Right hindlimb (tissue), 1 donor: ENCODE measurements around the gene POU6F2.
A peak's percentile ranks its signal among the peaks of the same experiment; 100 is the strongest.

Experiments used
- DNase-seq: peaks from one replicate; pipeline ENCODE4 v3.0.0-alpha.2; 2018

Gene POU6F2

DNA sequence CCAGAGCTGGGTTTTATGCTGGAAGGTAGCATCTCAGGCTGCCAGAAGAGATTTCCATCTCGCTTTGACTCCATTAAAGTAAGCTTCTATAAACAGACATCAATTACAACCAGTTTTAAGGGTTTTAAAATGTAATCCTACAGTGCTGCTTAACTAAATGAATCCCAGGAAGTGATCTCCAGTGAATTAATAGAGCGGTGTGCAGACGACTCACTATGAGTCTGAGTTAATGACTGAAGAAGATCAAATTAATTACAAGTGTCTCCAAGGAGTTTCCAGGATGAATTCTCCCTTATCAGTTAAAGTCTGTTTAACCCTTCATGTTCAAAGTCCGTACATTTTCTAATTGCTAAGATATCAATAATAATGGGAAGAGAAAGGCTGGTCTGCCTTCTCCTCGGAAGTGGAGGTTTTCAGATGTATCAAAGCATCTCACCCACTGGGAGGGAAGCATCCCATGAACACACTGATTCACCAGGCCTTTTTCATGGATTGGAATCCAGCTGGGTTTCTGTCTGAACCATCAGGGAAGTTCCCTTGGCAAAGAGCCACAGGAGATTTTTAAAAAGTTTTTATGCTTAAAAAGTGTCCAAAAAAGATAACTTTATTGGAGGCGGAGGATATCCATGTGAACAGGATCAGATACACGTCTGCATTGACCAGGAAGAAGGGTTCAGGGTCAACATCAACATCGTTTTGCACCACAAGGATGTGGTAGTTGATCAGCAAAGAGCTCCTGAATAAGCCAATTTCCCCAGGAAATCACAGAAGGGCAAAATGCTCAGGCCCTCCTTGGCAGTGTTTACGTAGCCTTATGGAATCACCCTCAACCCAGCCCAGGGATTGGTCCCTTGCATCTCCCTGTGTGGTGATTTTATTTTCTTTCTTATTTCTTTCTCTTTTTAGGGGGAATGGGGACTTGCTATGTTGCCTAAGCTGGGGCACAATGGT is 288.2 kb downstream of the POU6F2 start:
- DNase-seq = no peak

DNA sequence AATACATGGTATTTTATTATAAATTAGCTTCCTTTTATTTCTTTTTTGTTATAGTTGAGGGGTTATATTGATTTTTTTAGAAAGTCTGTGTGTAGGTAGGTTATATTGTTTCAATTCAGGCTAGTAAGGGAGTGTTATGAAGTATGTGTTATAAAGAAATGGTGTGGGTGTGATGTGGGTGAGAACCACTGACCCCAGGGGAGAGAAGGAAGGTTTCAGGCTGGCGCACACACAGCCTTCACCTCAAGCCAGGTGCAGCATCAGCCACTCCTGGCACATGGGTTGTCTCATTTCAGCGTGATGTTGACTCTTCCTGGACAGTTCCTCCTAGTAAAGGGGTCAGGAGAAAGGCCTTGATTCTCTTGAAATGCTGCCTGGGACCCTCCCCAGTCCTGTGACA is 291.3 kb downstream of the POU6F2 start:
- no peak for DNase-seq

DNA sequence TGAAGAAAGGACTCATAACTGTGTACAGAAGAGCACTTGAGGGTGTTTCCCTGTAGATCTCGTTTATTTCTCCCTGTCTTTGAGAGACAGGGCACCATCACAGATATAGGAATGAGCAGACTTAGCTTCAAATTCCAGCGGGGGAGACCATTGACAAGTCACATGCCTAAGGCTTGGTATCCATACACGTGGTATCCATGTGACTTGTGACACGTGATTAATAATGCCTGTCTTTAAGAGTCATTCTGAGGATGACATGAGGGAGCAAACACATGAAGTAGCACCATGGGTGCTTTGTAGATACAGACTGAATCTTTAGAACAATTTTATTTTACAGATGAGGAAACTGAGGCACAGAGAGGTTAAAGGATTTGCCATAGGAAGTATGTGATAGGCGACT is 292.3 kb downstream of the POU6F2 start:
- DNase-seq = no peak

DNA sequence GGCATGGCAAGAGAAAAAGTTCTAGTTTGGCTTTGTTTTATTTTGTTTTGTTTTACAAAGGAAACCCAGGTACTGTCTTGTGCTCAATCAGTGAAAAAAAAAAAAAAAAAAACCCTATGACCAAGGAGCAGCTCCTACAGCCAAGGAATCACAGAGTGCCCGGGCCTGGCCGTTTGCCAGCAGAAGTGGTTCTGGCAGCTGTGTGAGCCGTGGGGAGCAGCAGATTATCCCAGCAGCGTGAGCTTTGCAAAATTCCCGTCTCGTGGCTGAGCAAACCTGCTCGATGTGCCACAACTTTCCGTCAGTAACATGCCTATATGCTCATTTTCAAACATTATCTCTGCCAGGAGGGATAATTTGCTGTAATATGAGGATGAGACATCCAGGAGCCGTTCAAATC is 293.7 kb downstream of the POU6F2 start:
- DNase-seq = peak; percentile 87

DNA sequence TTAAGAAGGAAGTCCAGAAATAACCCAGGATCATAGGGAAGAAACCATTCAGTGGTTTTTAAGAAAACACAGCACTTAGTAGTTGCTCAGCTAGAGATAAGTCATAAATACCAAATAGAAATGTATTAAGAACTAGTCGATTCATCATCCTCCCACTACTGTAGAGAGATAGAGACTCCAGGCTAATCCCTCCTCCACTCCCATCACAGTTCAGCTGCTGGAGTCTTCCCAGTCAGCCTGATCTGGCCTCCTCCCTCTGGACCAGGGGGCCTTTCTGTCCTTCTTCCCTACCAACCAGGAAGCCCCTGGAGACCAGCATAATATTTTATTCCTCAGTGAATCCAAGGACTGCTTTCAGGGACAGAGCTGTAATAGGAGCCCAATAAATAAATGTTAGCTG is 294.4 kb downstream of the POU6F2 start:
- no peak for DNase-seq

DNA sequence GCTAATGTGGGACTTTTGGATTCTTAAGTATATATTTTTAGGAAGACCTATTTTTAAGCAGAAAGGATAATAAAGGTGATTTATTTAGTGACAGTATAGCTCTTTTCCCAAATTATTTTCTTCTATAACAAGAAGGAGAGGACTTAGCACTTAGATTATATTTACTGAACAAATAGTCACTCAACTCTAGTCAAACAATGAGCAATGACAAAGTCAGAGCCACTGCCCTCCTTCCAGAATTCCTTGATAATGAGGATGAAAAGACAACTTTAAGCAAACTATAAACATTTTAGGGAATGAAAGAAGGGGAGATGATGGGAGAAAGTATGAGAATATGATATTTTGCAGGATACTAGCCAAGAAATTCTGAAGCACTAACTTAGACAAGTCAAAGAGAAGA is 295.0 kb downstream of the POU6F2 start:
- DNase-seq = no peak

DNA sequence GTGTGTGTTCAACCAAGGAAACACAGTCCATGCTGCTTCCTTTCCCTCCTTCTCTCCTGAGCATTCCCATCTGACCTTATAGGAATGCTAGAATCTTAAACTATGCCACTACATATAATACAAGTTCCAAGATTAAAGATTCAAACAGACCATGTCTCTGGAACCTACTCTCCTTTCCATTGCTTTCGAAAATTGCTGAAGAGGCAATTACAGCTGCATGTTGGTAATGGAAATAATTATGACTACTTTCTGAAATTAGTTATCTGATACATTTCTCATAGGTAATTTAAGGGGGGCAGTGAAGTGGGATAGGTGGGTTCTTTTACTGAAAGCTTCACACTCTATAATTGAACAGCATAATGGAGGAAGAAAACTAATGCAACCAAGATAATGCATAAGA is 302.6 kb downstream of the POU6F2 start:
- DNase-seq = no peak

DNA sequence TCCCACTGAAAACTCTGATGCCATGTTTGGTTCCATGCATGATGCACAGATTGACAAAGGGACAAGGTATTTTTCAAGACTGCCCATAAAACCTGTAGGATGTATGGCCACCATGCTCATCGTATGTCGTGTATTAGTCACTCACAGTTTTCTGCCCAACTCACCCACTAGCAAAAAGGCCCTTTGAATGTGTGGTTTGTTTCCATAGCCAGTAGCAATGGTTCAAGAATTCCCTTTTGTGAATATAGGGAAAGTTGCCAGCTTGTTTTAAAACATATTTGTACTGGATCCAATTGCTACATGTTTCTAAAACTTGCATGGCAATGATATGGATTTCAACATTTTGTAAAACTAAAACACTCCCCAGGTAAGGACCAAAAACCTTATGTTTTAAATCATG is 307.5 kb downstream of the POU6F2 start:
- no peak for DNase-seq

DNA sequence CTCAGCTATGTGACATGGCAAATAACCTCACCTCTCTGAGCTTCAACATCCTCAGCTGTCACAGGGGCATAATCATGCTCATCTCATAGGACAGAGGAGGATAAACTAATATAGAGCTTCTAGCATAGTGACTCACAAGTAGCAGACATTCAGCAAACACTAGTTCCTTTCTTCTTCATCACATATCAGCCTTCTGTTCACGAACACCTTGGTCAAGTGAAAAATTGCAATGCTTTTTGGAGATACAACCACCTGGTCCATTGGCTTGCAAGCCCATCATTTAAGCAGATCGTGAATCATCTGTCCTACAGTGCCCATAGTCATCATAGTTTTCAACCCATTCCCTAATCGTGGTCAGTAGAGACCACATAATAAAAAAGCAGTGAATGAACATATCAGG is 310.6 kb downstream of the POU6F2 start:
- no peak for DNase-seq

DNA sequence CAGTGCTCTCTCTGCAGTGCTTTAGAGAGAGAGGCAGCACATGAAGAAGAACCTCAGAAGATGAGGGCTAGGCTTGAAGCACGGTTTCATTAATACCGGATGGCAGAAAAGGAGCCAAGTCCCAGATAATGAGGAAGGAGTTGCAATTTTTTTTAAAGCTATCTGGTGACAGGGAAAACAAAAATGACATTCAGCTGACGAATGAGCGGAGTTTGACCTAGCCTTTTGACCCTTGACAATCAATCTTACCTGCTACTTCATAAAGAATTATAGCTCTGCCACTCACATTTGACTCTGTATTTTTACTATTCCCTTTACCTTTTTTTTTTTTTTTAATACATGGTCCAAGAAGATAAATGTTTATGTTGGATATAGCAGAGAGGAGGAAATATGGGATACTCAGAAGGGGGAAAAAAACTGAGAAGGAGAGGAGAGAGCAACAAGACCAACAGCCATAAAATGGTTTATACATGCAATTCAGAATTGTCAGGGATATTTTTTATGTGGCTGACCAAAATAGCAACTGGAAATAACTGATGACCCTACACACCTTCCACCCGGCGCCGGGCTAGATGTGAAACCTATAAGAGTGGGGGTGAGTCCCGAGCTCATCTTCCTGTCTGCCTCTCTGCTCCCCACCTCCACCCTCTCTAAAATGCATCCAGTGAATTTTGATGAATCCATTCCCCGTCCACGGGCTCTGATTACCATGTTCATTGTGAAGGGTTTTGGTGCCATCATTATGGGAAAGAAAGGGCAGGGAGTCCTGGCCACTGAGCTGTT is 314.1 kb downstream of the POU6F2 start:
- DNase-seq = no peak

DNA sequence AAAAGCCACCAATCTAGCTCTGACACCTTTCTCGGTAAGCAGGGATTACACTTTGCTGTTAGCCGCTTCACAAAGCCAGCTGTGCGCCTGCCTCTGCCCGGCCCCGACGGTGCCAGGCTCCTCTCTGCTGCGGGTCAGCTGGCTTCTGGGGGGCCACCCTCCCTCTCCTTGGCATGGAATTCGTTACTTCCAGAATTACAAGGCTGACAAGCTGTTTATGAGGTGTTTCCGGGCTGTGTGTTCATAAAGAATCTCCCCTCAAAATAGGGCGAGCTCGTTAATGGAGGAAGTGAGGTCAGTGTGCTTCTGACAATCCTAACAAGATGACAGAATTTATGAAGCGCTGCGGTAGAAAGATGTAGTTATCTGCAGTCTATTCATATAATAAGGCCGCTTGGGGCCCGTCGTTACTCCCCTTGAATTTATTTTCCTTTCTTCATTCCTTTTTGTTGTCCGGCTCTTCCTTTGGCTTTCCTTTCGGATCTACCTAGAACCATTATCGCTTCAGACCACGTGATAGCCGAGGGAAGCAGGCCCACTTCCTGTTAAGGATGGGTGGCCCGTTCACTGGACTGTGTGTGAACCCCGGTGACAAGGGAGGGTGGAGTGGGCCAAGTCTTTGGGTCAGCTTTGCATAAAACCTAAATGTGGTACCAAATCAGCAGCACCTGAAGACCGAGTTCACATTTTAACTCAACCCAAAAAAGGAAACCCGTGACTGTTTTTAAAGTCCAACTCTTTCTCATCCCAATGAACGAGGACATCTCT is 315.5 kb downstream of the POU6F2 start:
- no peak for DNase-seq

DNA sequence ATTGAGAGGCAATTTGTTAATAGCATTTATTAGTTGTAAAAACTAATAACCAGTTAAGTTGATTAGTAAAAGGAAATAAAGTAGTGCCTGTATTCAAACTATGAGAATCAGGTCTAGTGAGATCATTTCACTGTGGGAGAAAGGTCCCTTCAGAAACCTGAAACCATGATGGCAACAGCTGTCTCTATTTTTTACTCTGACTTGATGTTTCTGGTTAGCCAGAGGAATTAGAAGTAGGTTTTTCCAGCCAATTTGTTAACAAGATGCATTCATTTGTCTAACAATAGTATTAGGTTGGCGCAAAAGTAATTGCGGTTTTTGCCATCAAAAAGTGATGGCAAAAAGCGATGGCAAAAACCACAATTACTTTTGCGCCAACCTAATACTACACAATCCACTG is 316.3 kb downstream of the POU6F2 start:
- DNase-seq = no peak

DNA sequence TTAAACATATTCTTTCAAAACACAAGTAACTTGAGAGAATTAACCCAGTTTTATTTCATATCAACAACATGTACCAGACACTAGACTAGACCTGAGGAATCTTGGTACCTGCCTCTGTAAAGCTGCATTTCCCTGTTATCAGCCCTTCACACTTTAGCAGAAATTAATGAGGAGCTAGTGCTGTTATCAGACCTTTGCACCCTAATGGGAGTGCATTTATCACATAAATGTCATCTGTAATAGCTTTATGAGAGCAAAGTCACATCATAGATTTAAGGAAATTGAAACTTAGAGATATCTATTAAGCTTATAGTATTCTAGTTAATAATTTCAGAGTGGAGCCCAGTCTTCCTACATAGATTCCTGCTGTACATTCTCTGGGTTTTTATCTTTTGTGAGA is 318.1 kb downstream of the POU6F2 start:
- no peak for DNase-seq

DNA sequence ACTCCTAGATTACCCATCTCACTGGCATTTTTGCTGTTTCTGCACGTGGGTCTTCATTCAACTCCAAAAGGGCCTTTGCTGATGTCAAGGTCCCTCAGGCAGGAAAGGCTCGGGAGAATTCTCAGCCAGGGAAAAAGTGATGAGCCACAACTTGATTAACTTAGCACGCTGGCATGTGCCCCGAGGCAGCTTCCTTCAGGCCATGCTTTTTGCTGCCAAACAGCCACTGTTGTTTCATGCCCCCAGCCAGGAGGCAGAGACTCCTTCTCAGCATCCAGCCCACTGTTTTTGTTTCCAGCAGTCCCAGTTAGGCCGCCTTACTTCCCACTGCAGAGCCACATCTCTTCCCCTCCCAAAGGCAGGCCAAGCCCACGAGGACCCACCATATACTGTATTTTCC is 322.0 kb downstream of the POU6F2 start:
- no peak for DNase-seq

DNA sequence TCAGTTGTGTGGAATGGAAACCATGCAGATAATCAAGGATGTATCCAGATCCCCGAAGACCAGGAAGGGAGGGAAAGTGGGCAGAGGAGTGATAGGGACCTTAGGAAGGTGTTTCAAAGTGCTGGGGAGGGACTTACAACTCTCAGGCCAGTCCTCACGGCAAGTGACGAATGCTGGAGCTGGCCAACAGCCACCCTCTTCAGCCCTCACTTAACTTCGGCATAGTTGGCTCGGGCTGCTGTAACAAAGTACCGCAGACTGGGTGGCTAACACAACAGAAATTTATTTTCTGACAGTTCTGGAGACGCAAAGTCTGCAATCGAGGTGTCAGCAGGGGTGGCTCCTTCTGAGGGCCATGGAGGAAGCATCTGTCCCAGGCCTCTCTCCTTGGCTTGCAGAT is 322.6 kb downstream of the POU6F2 start:
- DNase-seq = no peak

DNA sequence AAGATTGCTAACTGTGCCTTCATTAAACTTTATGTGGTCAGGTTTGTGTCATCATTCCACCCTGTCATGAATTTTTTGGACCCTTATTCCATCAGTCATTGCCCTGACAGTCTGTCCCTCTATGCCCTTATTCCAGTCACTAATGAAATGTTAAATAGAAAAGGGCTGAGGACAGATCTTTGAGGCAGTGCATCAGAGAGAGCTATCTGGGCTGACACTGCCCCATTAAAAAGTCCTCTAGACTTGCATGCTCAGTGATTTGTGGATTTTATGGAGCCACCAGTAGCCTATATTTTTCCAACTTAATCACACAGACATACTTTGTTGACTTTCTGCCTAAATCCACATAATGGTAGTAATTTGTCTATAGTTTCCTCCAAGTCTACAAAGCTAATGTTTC is 323.8 kb downstream of the POU6F2 start:
- DNase-seq = no peak

DNA sequence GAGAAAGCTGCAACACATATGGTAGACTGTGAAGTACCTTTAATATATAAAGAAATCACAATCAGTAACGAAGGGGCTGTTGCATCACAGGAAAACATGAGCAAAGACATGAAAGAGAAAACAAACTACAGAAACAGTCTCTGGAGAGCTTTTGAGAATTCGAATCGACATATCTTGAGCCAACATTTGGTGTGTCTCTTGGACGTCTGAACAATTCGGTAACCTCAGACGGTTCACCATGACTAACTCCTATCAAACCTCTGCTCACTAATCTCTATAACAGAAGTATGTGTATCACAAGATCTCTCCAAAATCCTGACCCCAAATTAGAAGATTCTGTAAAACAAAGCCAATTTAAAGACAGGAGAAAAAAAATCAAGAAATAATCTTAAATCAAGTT is 326.5 kb downstream of the POU6F2 start:
- no peak for DNase-seq

DNA sequence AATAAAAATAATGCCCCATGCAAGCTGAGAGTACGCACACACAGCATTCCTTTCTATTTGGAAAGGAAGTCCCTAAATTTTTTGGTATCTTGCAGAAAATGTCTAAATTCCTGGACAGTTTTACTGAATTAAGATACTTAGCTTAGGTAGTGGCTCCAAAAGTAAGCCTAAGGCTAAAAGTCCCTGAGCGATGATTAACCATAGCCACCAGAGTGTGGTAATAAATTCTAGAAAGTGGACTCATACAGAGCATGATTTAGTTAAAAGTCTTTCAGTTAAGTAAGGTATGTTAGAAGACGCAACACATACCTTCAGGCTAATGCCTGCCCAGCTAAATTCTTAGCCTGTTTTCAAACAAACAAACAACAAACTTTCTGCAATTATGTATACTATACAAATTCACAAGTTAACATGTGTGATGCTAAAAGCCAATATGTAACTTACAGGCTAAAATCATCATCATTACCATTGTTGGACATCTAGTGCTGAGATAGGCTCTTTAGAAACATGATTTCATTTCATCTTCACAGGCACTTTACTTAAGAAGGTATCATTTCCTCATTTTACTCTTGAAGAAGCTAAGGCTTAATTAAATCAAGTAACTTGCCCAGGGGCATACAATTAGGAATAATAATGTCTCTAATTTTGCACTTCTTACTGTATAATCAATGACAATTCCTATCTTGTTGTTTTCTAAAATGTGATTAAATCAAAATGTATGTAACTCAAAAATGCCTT is 327.1 kb downstream of the POU6F2 start:
- no peak for DNase-seq

DNA sequence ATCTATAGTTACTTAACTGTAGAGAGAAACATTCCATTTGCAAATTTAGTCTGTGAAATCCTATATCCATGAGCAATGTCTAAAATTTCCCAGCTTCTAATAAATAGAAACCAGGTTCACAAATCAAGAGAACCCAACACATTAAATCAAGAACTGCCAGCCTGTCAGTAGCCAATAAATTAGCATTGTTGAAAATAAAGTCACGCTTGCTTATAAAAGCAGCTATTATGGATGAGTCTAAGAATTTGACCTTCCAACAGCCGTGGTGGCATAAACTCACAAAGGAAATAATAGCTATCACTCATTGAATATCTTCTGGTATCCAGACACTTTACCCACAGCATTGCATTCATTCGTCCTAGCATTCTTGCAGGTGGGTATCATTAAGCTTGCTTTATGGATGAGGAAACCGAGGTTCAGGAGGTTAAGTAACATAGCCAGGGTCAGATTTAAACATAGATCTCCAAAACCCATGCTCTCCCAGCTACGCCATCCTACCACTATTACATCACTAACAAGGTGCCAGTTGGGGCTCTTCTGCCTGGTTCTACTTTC is 328.4 kb downstream of the POU6F2 start:
- DNase-seq = no peak

DNA sequence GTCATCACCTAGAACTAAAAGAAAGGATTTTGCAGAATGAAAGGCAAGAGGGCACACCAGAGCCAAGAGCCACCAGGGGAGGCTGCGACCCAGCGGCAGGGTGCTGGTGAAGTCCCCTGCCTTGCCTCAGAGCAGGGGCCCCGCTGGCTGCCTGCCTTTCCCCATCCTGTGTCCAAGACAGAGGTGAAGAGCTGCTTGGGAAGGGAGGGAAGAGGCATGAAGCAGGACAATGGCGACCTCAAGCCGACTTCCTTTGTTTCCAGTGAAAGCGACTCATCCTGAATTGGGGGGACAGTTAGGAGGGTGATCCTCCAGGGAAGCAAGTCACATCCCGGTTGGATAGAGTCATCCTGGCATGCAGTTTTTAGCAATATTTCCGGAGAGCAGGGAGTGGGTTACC is 333.0 kb downstream of the POU6F2 start:
- DNase-seq = no peak

DNA sequence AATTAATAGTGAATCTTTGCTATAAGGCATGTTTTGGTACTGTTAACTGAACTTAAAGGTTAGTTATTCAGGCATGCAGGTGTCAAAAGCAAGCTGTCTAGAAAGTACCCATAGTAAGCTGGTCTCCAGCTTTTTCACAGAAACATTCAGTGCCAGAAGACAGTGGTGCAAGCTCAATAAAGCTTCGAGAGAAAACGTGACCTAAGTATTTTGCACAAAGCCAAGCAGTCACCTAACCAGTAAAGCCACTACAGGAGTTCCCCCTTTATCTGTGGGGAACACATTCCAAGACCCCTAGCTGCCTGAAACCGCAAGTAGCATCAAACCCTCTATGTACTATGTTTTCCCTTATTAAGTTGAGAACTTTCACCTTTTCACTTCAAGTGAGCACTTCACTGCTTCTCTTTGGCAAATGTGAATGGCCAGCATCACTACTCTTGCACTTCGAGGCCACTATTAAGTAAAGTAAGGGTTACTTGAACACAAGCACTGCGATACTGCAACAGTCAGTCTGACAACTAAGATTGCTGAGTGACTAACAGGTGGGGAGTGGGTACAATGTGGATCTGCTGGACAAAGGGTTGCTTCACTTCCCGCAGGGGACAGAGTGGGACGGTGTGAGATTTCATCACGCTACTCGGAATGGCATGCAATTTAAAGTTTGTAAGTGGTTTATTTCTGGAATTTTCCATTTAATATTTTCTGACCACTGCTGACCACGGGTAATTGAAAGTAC is 334.7 kb downstream of the POU6F2 start:
- no peak for DNase-seq

DNA sequence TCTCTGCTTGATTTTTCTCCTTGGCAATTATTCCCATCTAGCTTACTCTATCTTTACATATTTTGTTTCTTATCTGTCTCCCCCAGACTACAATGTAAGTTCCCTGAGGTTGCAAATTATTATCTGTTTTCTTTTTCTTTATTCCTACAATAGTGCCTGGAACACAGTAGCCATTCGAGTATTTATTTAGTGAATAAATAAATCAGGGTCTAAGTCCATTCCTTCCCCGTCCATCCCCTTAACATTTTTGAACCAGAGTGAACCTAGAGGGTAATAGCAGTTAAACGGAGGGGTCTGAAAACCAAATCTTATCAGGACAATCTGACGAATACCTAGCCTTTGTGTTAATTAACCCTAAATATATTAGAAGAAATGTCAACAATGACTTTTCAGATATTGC is 335.7 kb downstream of the POU6F2 start:
- DNase-seq = no peak
